Memory B cell (primary cell): ENCODE measurements around the gene SOST.
A peak's percentile ranks its signal among the peaks of the same experiment; 100 is the strongest.

ENCODE experiments used
- ATAC-seq: fragments of 150-1000 bp; cut with Tn5 transposase; 2 replicates; pipeline ENCODE4 v1.10.0; 2021; ENCODE audit warnings: low read depth, mild to moderate bottlenecking, moderate library complexity
- DNase-seq, 2 donors: peaks; one replicate each; pipeline ENCODE4 v3.0.0; 2022; ENCODE audit warnings: low spot score in 2 of 2
- H3K27ac Mint-ChIP-seq: one replicate; pipeline ENCODE4 v1.8.0; 2022; ENCODE audit warnings: mild to moderate bottlenecking, moderate library complexity, mixed read lengths
- H3K27me3 Mint-ChIP-seq: one replicate; pipeline ENCODE4 v1.8.0; 2022; ENCODE audit warnings: mixed read lengths
- H3K36me3 Mint-ChIP-seq: one replicate; pipeline ENCODE4 v1.8.0; 2022; ENCODE audit warnings: mild to moderate bottlenecking, mixed read lengths
- H3K4me1 Mint-ChIP-seq: one replicate; pipeline ENCODE4 v1.8.0; 2022; ENCODE audit warnings: mixed read lengths
- H3K4me3 Mint-ChIP-seq: one replicate; pipeline ENCODE4 v1.8.0; 2022; ENCODE audit warnings: mild to moderate bottlenecking, moderate library complexity, mixed read lengths
- H3K9me3 Mint-ChIP-seq: one replicate; pipeline ENCODE4 v1.8.0; 2022; ENCODE audit warnings: mixed read lengths

Gene SOST

GRCh38 chr17:43768382-43768781, 9.8 kb upstream of the SOST start:
- H3K27me3 Mint-ChIP-seq: no peaks in the 10 kb centered on the region
- peak; percentile 85 for ATAC-seq
- H3K27ac Mint-ChIP-seq: no peak overlapping the region
- H3K9me3 Mint-ChIP-seq: no peaks in the 10 kb centered on the region
- no peak for DNase-seq
- peaks cover 9% of the 10 kb centered on the region for H3K36me3 Mint-ChIP-seq
- H3K4me3 Mint-ChIP-seq: no peak overlapping the region
- H3K4me1 Mint-ChIP-seq: peaks cover 16% of the 10 kb centered on the region

- no peak overlapping the region for H3K27ac Mint-ChIP-seq
- H3K4me1 Mint-ChIP-seq: peaks cover 9% of the 10 kb centered on the region
- H3K36me3 Mint-ChIP-seq: peaks cover 8% of the 10 kb centered on the region
- DNase-seq (no peak), ATAC-seq (no peak)
- no peaks in the 10 kb centered on the region for H3K27me3 Mint-ChIP-seq
- no peaks in the 10 kb centered on the region for H3K9me3 Mint-ChIP-seq
- H3K4me3 Mint-ChIP-seq: no peak overlapping the region
Measured at GRCh38 chr17:43767713-43768059, 9.1 kb upstream of the SOST start.

GRCh38 chr17:43767053-43767712, 8.6 kb upstream of the SOST start:
- H3K9me3 Mint-ChIP-seq: no peaks in the 10 kb centered on the region
- ATAC-seq (no peak), DNase-seq (no peak)
- no peak overlapping the region for H3K4me3 Mint-ChIP-seq
- no peaks in the 10 kb centered on the region for H3K27me3 Mint-ChIP-seq
- H3K4me1 Mint-ChIP-seq: peaks cover 5% of the 10 kb centered on the region
- H3K36me3 Mint-ChIP-seq: peaks cover 5% of the 10 kb centered on the region
- H3K27ac Mint-ChIP-seq: no peak overlapping the region

- Mint-ChIP-seq H3K27me3 (no peaks in the 10 kb centered on the region), H3K36me3 (peaks cover 5% of the 10 kb centered on the region), H3K4me3 (no peak overlapping the region), H3K4me1 (peaks cover 5% of the 10 kb centered on the region), H3K27ac (no peak overlapping the region), H3K9me3 (no peaks in the 10 kb centered on the region)
- DNase-seq (peak; percentile 23 to 50), ATAC-seq (no peak)
Measured at GRCh38 chr17:43766413-43767052, 7.9 kb upstream of the SOST start.

GRCh38 chr17:43760254-43760852, 1.8 kb upstream of the SOST start:
- no peaks in the 10 kb centered on the region for H3K9me3 Mint-ChIP-seq
- H3K27me3 Mint-ChIP-seq: peaks cover 16% of the 10 kb centered on the region
- H3K36me3 Mint-ChIP-seq: no peaks in the 10 kb centered on the region
- no peak overlapping the region for H3K27ac Mint-ChIP-seq
- peak; percentile 93 for ATAC-seq
- peak; percentile 80 to 82 for DNase-seq
- no peaks in the 10 kb centered on the region for H3K4me1 Mint-ChIP-seq
- no peak overlapping the region for H3K4me3 Mint-ChIP-seq

GRCh38 chr17:43759836-43760235, 1.2 kb upstream of the SOST start:
- H3K36me3 Mint-ChIP-seq: no peaks in the 10 kb centered on the region
- no peak overlapping the region for H3K27ac Mint-ChIP-seq
- H3K4me1 Mint-ChIP-seq: no peaks in the 10 kb centered on the region
- peaks cover 16% of the 10 kb centered on the region for H3K27me3 Mint-ChIP-seq
- DNase-seq: no peak
- no peaks in the 10 kb centered on the region for H3K9me3 Mint-ChIP-seq
- no peak overlapping the region for H3K4me3 Mint-ChIP-seq
- ATAC-seq: no peak

GRCh38 chr17:43758086-43758485, 505 bp downstream of the SOST start:
- Mint-ChIP-seq H3K4me3 (no peak overlapping the region), H3K27ac (no peak overlapping the region), H3K27me3 (peaks cover 18% of the 10 kb centered on the region), H3K9me3 (no peaks in the 10 kb centered on the region), H3K36me3 (no peaks in the 10 kb centered on the region), H3K4me1 (no peaks in the 10 kb centered on the region)
- ATAC-seq (no peak), DNase-seq (no peak)

- Mint-ChIP-seq H3K36me3 (no peaks in the 10 kb centered on the region), H3K27me3 (peaks cover 22% of the 10 kb centered on the region)
Measured at GRCh38 chr17:43757171-43757660, 1.4 kb downstream of the SOST start.

GRCh38 chr17:43756201-43756600, 2.4 kb downstream of the SOST start:
- Mint-ChIP-seq H3K9me3 (no peaks in the 10 kb centered on the region), H3K27ac (no peak overlapping the region), H3K4me1 (no peaks in the 10 kb centered on the region), H3K36me3 (no peaks in the 10 kb centered on the region), H3K4me3 (no peak overlapping the region), H3K27me3 (peaks cover 25% of the 10 kb centered on the region)
- DNase-seq: no peak
- ATAC-seq: no peak

More at GRCh38 chr17:43757171-43757660, 1.4 kb downstream of the SOST start:
- Mint-ChIP-seq H3K4me1 (no peaks in the 10 kb centered on the region), H3K27ac (no peak overlapping the region), H3K4me3 (no peak overlapping the region), H3K9me3 (no peaks in the 10 kb centered on the region)
- ATAC-seq: no peak
- DNase-seq: no peak

GRCh38 chr17:43755389-43755875, 3.2 kb downstream of the SOST start:
- DNase-seq (no peak), ATAC-seq (no peak)
- Mint-ChIP-seq H3K36me3 (no peaks in the 10 kb centered on the region), H3K4me3 (no peak overlapping the region), H3K27me3 (peaks cover 25% of the 10 kb centered on the region), H3K9me3 (no peaks in the 10 kb centered on the region), H3K4me1 (no peaks in the 10 kb centered on the region), H3K27ac (no peak overlapping the region)

GRCh38 chr17:43754947-43755346, 3.6 kb downstream of the SOST start:
- no peaks in the 10 kb centered on the region for H3K9me3 Mint-ChIP-seq
- peaks cover under 1% of the 10 kb centered on the region for H3K4me1 Mint-ChIP-seq
- no peak overlapping the region for H3K27ac Mint-ChIP-seq
- peaks cover 26% of the 10 kb centered on the region for H3K27me3 Mint-ChIP-seq
- no peaks in the 10 kb centered on the region for H3K36me3 Mint-ChIP-seq
- DNase-seq: no peak
- ATAC-seq: no peak
- no peak overlapping the region for H3K4me3 Mint-ChIP-seq

- H3K4me1 Mint-ChIP-seq: peaks cover 5% of the 10 kb centered on the region
- H3K4me3 Mint-ChIP-seq: no peak overlapping the region
- H3K27ac Mint-ChIP-seq: no peak overlapping the region
- peak; percentile 55 for ATAC-seq
- H3K9me3 Mint-ChIP-seq: no peaks in the 10 kb centered on the region
- peaks cover 26% of the 10 kb centered on the region for H3K27me3 Mint-ChIP-seq
- H3K36me3 Mint-ChIP-seq: no peaks in the 10 kb centered on the region
- no peak for DNase-seq
Measured at GRCh38 chr17:43753493-43754129, 5.0 kb downstream of the SOST start.

- no peaks in the 10 kb centered on the region for H3K36me3 Mint-ChIP-seq
Measured at GRCh38 chr17:43750153-43750552, 8.4 kb downstream of the SOST start.

GRCh38 chr17:43745541-43745940, 13.1 kb downstream of the SOST start:
- peaks cover 31% of the 10 kb centered on the region for H3K27me3 Mint-ChIP-seq

More at GRCh38 chr17:43750153-43750552, 8.4 kb downstream of the SOST start:
- Mint-ChIP-seq H3K27me3 (peaks cover 19% of the 10 kb centered on the region), H3K4me3 (no peak overlapping the region), H3K9me3 (no peaks in the 10 kb centered on the region), H3K27ac (no peak overlapping the region), H3K4me1 (peaks cover 5% of the 10 kb centered on the region)
- ATAC-seq (no peak), DNase-seq (no peak)

More at GRCh38 chr17:43745541-43745940, 13.1 kb downstream of the SOST start:
- Mint-ChIP-seq H3K36me3 (no peaks in the 10 kb centered on the region), H3K4me3 (no peak overlapping the region), H3K9me3 (no peaks in the 10 kb centered on the region), H3K27ac (no peak overlapping the region), H3K4me1 (peaks cover 7% of the 10 kb centered on the region)
- ATAC-seq (no peak), DNase-seq (no peak)
